WERI-Rb-1 (cell line): ENCODE measurements around the gene GMNC.
A peak's percentile ranks its signal among the peaks of the same experiment; 100 is the strongest.

ENCODE experiments used
- DNase-seq: peaks from one replicate; pipeline ENCODE4 v3.0.0-alpha.2; 2020
- H3K27ac ChIP-seq: fragments of 250-450 bp; sonication (Bioruptor Pico); 2 replicates; pipeline ENCODE4 v1.5.1; 2020; ENCODE audit warnings: mild to moderate bottlenecking, moderate library complexity
- H3K27me3 ChIP-seq: fragments of 250-450 bp; sonication (Bioruptor Pico); 2 replicates; pipeline ENCODE4 v1.5.1; 2021; ENCODE audit warnings: mild to moderate bottlenecking, low read depth, moderate library complexity; ENCODE audit not compliant: insufficient read depth, severe bottlenecking
- H3K36me3 ChIP-seq: fragments of 250-450 bp; sonication (Bioruptor Pico); 2 replicates; pipeline ENCODE4 v1.5.1; 2020; ENCODE audit warnings: mild to moderate bottlenecking, moderate library complexity
- H3K4me3 ChIP-seq: 2 replicates; pipeline ENCODE4 v1.5.1; 2011; ENCODE audit warnings: low read depth, mild to moderate bottlenecking, control low read depth, low read length
- H3K9me3 ChIP-seq: fragments of 250-450 bp; sonication (Bioruptor Pico); 2 replicates; pipeline ENCODE4 v1.5.1; 2021; ENCODE audit warnings: mild to moderate bottlenecking, moderate library complexity; ENCODE audit not compliant: severe bottlenecking
- TF ChIP-seq, protein P1 (sequence below): IDR thresholded peaks from 2 replicates; pipeline ENCODE4 v1.5.1; 2011; ENCODE audit warnings: low read depth, mild to moderate bottlenecking, control low read depth, inconsistent platforms, low read length

GMNC gene

DNA sequence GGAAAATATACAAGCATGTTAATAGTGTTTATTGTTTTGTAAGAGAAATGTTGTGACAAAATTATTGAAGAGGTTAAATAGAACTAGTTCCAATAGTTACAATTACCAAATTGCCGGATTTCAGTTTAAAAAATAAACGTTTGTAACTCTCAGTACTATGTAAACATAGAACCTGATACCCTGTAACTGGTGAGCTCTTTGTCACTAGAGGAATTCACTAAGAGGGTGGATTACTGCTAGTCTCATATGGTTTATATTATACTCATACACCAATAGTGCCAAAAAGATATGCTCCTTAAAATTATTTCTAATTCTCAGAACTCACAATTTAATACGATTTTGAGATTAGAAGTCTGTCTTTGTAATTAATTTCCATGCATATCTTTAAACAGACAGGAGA, 7.6 kb upstream of the GMNC start:
- no peak overlapping the region for H3K27ac ChIP-seq
- H3K4me3 ChIP-seq: no peak overlapping the region
- no peak for DNase-seq
- no peaks in the 10 kb centered on the region for H3K27me3 ChIP-seq
- no peaks in the 10 kb centered on the region for H3K36me3 ChIP-seq
- H3K9me3 ChIP-seq: no peaks in the 10 kb centered on the region
- TF ChIP-seq, protein P1, sequence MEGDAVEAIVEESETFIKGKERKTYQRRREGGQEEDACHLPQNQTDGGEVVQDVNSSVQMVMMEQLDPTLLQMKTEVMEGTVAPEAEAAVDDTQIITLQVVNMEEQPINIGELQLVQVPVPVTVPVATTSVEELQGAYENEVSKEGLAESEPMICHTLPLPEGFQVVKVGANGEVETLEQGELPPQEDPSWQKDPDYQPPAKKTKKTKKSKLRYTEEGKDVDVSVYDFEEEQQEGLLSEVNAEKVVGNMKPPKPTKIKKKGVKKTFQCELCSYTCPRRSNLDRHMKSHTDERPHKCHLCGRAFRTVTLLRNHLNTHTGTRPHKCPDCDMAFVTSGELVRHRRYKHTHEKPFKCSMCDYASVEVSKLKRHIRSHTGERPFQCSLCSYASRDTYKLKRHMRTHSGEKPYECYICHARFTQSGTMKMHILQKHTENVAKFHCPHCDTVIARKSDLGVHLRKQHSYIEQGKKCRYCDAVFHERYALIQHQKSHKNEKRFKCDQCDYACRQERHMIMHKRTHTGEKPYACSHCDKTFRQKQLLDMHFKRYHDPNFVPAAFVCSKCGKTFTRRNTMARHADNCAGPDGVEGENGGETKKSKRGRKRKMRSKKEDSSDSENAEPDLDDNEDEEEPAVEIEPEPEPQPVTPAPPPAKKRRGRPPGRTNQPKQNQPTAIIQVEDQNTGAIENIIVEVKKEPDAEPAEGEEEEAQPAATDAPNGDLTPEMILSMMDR: no peak

- H3K27ac ChIP-seq: no peak overlapping the region
- no peaks in the 10 kb centered on the region for H3K9me3 ChIP-seq
- H3K4me3 ChIP-seq: no peak overlapping the region
- no peaks in the 10 kb centered on the region for H3K36me3 ChIP-seq
- TF ChIP-seq, protein P1: no peak
- no peaks in the 10 kb centered on the region for H3K27me3 ChIP-seq
- DNase-seq: no peak
These were observed 4.6 kb upstream of the GMNC start for GRCh38 chr3:190867071-190867470.

GRCh38 chr3:190865828-190866227, 3.3 kb upstream of the GMNC start:
- Histone ChIP-seq H3K27me3 (no peaks in the 10 kb centered on the region), H3K27ac (no peak overlapping the region), H3K9me3 (no peaks in the 10 kb centered on the region), H3K36me3 (no peaks in the 10 kb centered on the region), H3K4me3 (no peak overlapping the region)
- no peak for DNase-seq
- TF ChIP-seq, protein P1: no peak

DNA sequence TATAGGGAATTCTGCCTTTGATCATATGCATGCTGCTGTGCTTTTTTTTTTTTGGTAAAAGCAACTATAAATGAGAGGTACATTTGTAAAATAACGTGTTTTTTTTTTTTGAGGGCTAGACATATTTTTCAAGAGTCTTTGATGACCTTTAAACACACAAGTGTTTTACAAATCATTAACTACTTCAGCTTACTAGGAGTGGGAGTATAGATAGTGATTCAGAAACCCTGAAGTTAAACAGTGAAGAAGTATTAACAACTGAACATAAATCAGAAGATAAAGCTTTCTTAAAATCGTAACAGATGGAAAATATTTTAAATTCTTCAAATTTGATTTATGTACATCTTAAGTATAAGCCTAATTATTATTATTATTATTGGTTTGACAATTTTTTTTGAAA, 2.9 kb upstream of the GMNC start:
- Histone ChIP-seq H3K27ac (no peak overlapping the region), H3K27me3 (no peaks in the 10 kb centered on the region), H3K4me3 (no peak overlapping the region), H3K36me3 (no peaks in the 10 kb centered on the region), H3K9me3 (no peaks in the 10 kb centered on the region)
- TF ChIP-seq, protein P1: no peak
- DNase-seq: no peak

DNA sequence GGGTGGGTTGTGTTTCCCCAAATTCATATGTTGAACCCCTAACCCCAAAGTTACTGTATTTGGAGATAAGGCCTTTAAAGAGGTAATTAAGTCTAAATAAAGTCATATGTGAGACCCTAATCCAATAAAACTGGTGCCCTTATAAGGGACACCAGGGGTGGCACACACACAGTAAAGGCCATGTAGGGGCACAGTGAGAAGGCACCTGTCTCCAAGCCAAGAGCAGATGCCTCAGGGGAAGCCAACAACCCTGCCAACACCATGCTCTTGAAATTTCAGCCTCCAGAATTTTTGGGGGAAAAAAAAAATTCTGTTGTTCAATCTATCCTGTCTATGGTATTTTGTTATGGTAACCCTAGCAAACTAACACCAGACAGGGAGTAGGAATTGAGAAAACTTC, 1.5 kb upstream of the GMNC start:
- H3K9me3 ChIP-seq: no peaks in the 10 kb centered on the region
- H3K27me3 ChIP-seq: no peaks in the 10 kb centered on the region
- TF ChIP-seq, protein P1: no peak
- no peaks in the 10 kb centered on the region for H3K36me3 ChIP-seq
- no peak for DNase-seq
- no peak overlapping the region for H3K4me3 ChIP-seq
- H3K27ac ChIP-seq: no peak overlapping the region

GRCh38 chr3:190863119-190863465, 598 bp upstream of the GMNC start:
- Histone ChIP-seq H3K27ac (no peak overlapping the region), H3K4me3 (peak overlapping the region; percentile 55), H3K9me3 (no peaks in the 10 kb centered on the region), H3K36me3 (no peaks in the 10 kb centered on the region), H3K27me3 (no peaks in the 10 kb centered on the region)
- TF ChIP-seq, protein P1: no peak
- DNase-seq: no peak
